CD4-positive, alpha-beta T cell (primary cell): ENCODE data around the gene TOLLIP. TPM values are rescaled to one million over a fixed set of nuclear protein-coding genes. Genes with fewer than 3 reads are reported as not detected.

Experiments used
- ATAC-seq: fragments of 200-7000 bp; cut with Tn5 transposase; one replicate; pipeline ENCODE4 v1.10.0; 2022; ENCODE audit warnings: mild to moderate bottlenecking; ENCODE audit not compliant: poor library complexity
- CTCF ChIA-PET: fragments of 350-600 bp; sonication (Branson Sonifier 250); formaldehyde crosslinking; loops from one replicate; lab custom pipeline; 2021; ENCODE audit warnings: antibody characterized with exemption, inconsistent platforms; lab: Charles Lee
- POLR2A ChIA-PET: fragments of 350-600 bp; sonication (Branson Sonifier 250); formaldehyde crosslinking; loops from one replicate; lab custom pipeline; 2021; ENCODE audit warnings: antibody characterized with exemption, inconsistent platforms; lab: Charles Lee
- DNase-seq, 14 experiments: peaks; one replicate each; pipeline ENCODE4 v3.0.0-alpha.2; 2013 to 2020; ENCODE audit warnings: mixed read lengths in 2 of 14
- H3K27ac ChIP-seq, 2 donors: one replicate each; pipeline versions ENCODE4 v1.5.1 to v1.7.0; 2013; ENCODE audit warnings: low read length in 2 of 2, low read depth in 1 of 2, mild to moderate bottlenecking in 1 of 2
- H3K27me3 ChIP-seq, 2 experiments: 1 replicate in 1 of 2; 2 replicates in 1 of 2; pipeline versions ENCODE4 v1.6.1 to v1.7.0; 2013; ENCODE audit warnings: low read length in 2 of 2, control low read depth in 1 of 2, mild to moderate bottlenecking in 1 of 2, moderate library complexity in 1 of 2; ENCODE audit not compliant: insufficient read depth in 2 of 2, control insufficient read depth in 1 of 2
- H3K36me3 ChIP-seq: one replicate; pipeline ENCODE4 v1.6.1; 2013; ENCODE audit warnings: low read length, control low read depth; ENCODE audit not compliant: insufficient read depth
- H3K4me1 ChIP-seq: one replicate; pipeline ENCODE4 v1.6.1; 2013; ENCODE audit warnings: low read length, control low read depth; ENCODE audit not compliant: insufficient read depth
- H3K4me3 ChIP-seq: one replicate; pipeline ENCODE4 v1.5.1; 2013; ENCODE audit warnings: mild to moderate bottlenecking, low read length, moderate library complexity
- H3K9me3 ChIP-seq, 2 experiments: 1 replicate in 1 of 2; 2 replicates in 1 of 2; pipeline versions ENCODE4 v1.6.1 to v1.7.0; 2013; ENCODE audit warnings: low read length in 2 of 2, mild to moderate bottlenecking in 2 of 2, control low read depth in 1 of 2, moderate library complexity in 1 of 2; ENCODE audit not compliant: control insufficient read depth in 1 of 2, insufficient read depth in 1 of 2
- H3K27ac Mint-ChIP-seq: one replicate; pipeline ENCODE4 v1.8.0; 2020; ENCODE audit warnings: mixed read lengths
- H3K27me3 Mint-ChIP-seq: one replicate; pipeline ENCODE4 v1.8.0; 2021; ENCODE audit warnings: mixed read lengths
- H3K36me3 Mint-ChIP-seq: one replicate; pipeline ENCODE4 v1.8.0; 2021; ENCODE audit warnings: low read depth, mixed read lengths
- H3K4me1 Mint-ChIP-seq: one replicate; pipeline ENCODE4 v1.8.0; 2021; ENCODE audit warnings: low read depth, mixed read lengths
- H3K4me3 Mint-ChIP-seq: one replicate; pipeline ENCODE4 v1.8.0; 2020; ENCODE audit warnings: mild to moderate bottlenecking, mixed read lengths
- H3K9me3 Mint-ChIP-seq: one replicate; pipeline ENCODE4 v1.8.0; 2020; ENCODE audit warnings: mixed read lengths
- intact Hi-C, 2 experiments: fragments of 100-400 bp; cut with DNase I in 1 of 2; cut with micrococcal nuclease in 1 of 2; formaldehyde crosslinking; loops; one replicate each; pipeline versions ENCODE4 v1.15.1 to v1.9.0; 2023 to 2025; cut with DNase I, micrococcal nuclease
- total RNA-seq, 174 experiments: library from RNA in 2 of 174; stranded (reverse) in 2 of 174; gene quantifications; one replicate each; pipeline ENCODE4 v1.2.3 and lab custom pipeline; 2021 to 2026
- TF ChIP-seq, protein P1 (sequence below): fragments of 200-600 bp; IDR thresholded peaks from one replicate; pipeline ENCODE4 v1.8.0; 2022; ENCODE audit warnings: antibody characterized with exemption, mild to moderate bottlenecking

TOLLIP gene
- total RNA-seq, 2 experiments from 2014 or later = 38.9 to 41.0 TPM

DNA sequence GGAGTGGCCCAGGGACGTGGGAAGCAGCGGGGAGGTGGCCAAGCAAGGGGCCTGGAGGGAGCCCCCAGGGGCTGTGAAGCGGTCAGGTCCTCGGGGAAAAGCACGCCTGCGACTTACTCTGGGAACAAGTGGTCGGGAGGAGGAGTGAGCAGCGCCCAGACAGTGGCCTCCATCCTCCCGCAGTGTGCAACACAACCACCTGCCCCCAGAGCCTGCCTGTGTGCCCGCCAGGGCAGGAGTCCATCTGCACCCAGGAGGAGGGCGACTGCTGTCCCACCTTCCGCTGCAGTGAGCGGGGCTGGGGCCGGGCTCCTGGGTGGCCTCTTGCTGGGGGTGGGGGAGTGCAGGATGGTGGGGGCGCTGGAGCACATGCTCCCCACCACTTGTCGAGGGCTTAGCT lies 51.5 kb downstream of the TOLLIP start:
- Histone ChIP-seq H3K4me3 (no peak overlapping the region), H3K27ac (no peak overlapping the region), H3K9me3 (no peaks in the 10 kb centered on the region), H3K27me3 (no peaks in the 10 kb centered on the region), H3K4me1 (peaks cover 15% of the 10 kb centered on the region), H3K36me3 (no peaks in the 10 kb centered on the region)
- Mint-ChIP-seq H3K27ac (no peak overlapping the region), H3K9me3 (no peaks in the 10 kb centered on the region), H3K4me3 (no peak overlapping the region), H3K4me1 (peaks cover 11% of the 10 kb centered on the region), H3K36me3 (no peaks in the 10 kb centered on the region), H3K27me3 (no peaks in the 10 kb centered on the region)
- TF ChIP-seq, protein P1, sequence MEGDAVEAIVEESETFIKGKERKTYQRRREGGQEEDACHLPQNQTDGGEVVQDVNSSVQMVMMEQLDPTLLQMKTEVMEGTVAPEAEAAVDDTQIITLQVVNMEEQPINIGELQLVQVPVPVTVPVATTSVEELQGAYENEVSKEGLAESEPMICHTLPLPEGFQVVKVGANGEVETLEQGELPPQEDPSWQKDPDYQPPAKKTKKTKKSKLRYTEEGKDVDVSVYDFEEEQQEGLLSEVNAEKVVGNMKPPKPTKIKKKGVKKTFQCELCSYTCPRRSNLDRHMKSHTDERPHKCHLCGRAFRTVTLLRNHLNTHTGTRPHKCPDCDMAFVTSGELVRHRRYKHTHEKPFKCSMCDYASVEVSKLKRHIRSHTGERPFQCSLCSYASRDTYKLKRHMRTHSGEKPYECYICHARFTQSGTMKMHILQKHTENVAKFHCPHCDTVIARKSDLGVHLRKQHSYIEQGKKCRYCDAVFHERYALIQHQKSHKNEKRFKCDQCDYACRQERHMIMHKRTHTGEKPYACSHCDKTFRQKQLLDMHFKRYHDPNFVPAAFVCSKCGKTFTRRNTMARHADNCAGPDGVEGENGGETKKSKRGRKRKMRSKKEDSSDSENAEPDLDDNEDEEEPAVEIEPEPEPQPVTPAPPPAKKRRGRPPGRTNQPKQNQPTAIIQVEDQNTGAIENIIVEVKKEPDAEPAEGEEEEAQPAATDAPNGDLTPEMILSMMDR = no peak
- ATAC-seq = no peak
- DNase-seq = no peak
- CTCF ChIA-PET = no interaction called here
- POLR2A ChIA-PET = no interaction called here
- intact Hi-C loops = no loop called here

GRCh38 chr11:1257366-1257765 lies 52.1 kb downstream of the TOLLIP start:
- H3K9me3 ChIP-seq = peaks cover 0 to 1% of the 10 kb centered on the region in 2 experiments
- DNase-seq (no peak), ATAC-seq (no peak)
- Mint-ChIP-seq H3K27ac (no peak overlapping the region), H3K9me3 (no peaks in the 10 kb centered on the region), H3K27me3 (no peaks in the 10 kb centered on the region), H3K4me1 (peaks cover 6% of the 10 kb centered on the region), H3K36me3 (no peaks in the 10 kb centered on the region), H3K4me3 (no peak overlapping the region)
- no peaks in the 10 kb centered on the region for H3K36me3 ChIP-seq
- H3K27ac ChIP-seq = no peak overlapping the region
- TF ChIP-seq, protein P1 = no peak
- H3K4me1 ChIP-seq = peaks cover 10% of the 10 kb centered on the region
- CTCF ChIA-PET = no interaction called here
- H3K27me3 ChIP-seq = no peaks in the 10 kb centered on the region
- H3K4me3 ChIP-seq = no peak overlapping the region
- intact Hi-C loops = no loop called here
- POLR2A ChIA-PET = no interaction called here

GRCh38 chr11:1256257-1257045 lies 53.0 kb downstream of the TOLLIP start:
- intact Hi-C loops = no loop called here
- peaks cover 0 to 10% of the 10 kb centered on the region in 2 experiments for H3K9me3 ChIP-seq

More at GRCh38 chr11:1256257-1257045, 53.0 kb downstream of the TOLLIP start:
- peaks cover under 1% of the 10 kb centered on the region for H3K4me1 ChIP-seq
- Mint-ChIP-seq H3K36me3 (no peaks in the 10 kb centered on the region), H3K4me1 (no peaks in the 10 kb centered on the region), H3K27me3 (no peaks in the 10 kb centered on the region), H3K4me3 (no peak overlapping the region), H3K27ac (no peak overlapping the region), H3K9me3 (no peaks in the 10 kb centered on the region)
- POLR2A ChIA-PET = no interaction called here
- H3K27me3 ChIP-seq = no peaks in the 10 kb centered on the region
- DNase-seq (no peak), ATAC-seq (no peak)
- no peak overlapping the region for H3K4me3 ChIP-seq
- no peak overlapping the region for H3K27ac ChIP-seq
- no peaks in the 10 kb centered on the region for H3K36me3 ChIP-seq
- TF ChIP-seq, protein P1 = no peak
- CTCF ChIA-PET = no interaction called here
